ENCODE results near the gene SANBR. TPM values are rescaled to one million over a fixed set of nuclear protein-coding genes. Genes with fewer than 3 reads are reported as not detected.

The SANBR gene
- total RNA-seq, 1 experiment from 2014 or later = 10.1 TPM

- H4K20me1 ChIP-seq (ENCODE audit: control insufficient read depth, insufficient read depth, insufficient read length) = no peaks in the 10 kb centered on the region
- H2BK20ac ChIP-seq (ENCODE audit: low read depth, low read length, poor library complexity, severe bottlenecking) = no peak overlapping the region
- no peaks in the 10 kb centered on the region for H3K9me3 ChIP-seq (ENCODE audit: control insufficient read depth, low read depth, low read length)
- H3K56ac ChIP-seq (ENCODE audit: insufficient read length, low read depth, low read length) = no peak overlapping the region
- H2BK15ac ChIP-seq (ENCODE audit: low read depth, low read length) = no peak overlapping the region
- no peaks in the 10 kb centered on the region for H3K4me1 ChIP-seq (ENCODE audit: insufficient read depth, low read length)
- no peaks in the 10 kb centered on the region for H3K9me3 Mint-ChIP-seq
- no peak overlapping the region for H2AFZ ChIP-seq (ENCODE audit: low read length)
- H3K27ac ChIP-seq (ENCODE audit: insufficient read length, low read depth, low read length) = no peak overlapping the region
- H2BK120ac ChIP-seq (ENCODE audit: low read depth, low read length, poor library complexity, severe bottlenecking) = no peak overlapping the region
- H3K18ac ChIP-seq (ENCODE audit: insufficient read length, low read depth, low read length) = no peak overlapping the region
- H3K27me3 ChIP-seq (ENCODE audit: insufficient read depth, low read length) = no peaks in the 10 kb centered on the region
- no peaks in the 10 kb centered on the region for H3K79me1 ChIP-seq (ENCODE audit: insufficient read depth, low read depth, low read length, poor library complexity, severe bottlenecking)
- H2AK5ac ChIP-seq (ENCODE audit: insufficient read length, low read length) = no peak overlapping the region
- no peak overlapping the region for H3K4ac ChIP-seq (ENCODE audit: low read depth, low read length)
- H3K27me3 Mint-ChIP-seq (ENCODE audit: low read depth) = no peaks in the 10 kb centered on the region
- no peak overlapping the region for H4K91ac ChIP-seq (ENCODE audit: insufficient read length, low read depth, low read length)
- H3K14ac ChIP-seq (ENCODE audit: insufficient read depth, low read length) = no peak overlapping the region
- H3K4me2 ChIP-seq (ENCODE audit: insufficient read depth, insufficient read length, low read length) = no peak overlapping the region
- no peaks in the 10 kb centered on the region for H3K79me2 ChIP-seq (ENCODE audit: insufficient read depth, low read length)
- no peak overlapping the region for H2BK5ac ChIP-seq (ENCODE audit: insufficient read length, low read length)
- H3T11ph ChIP-seq (ENCODE audit: low read length) = no peak overlapping the region
- no peak overlapping the region for H3K9ac ChIP-seq (ENCODE audit: extremely low read depth, insufficient read length, low read length)
- H3K23me2 ChIP-seq (ENCODE audit: insufficient read length, low read depth, low read length, poor library complexity, severe bottlenecking) = no peaks in the 10 kb centered on the region
- H3K4me1 Mint-ChIP-seq = no peaks in the 10 kb centered on the region
- no peak overlapping the region for H3K27ac Mint-ChIP-seq
- no peak for TF ChIP-seq CTCF (conservative IDR thresholded peaks at IDR 0.05)
- no peak overlapping the region for H4K5ac ChIP-seq (ENCODE audit: insufficient read length, low read depth, low read length)
- DNase-seq = no peak
- peaks cover 4 to 28% (median 11%) of the 10 kb centered on the region in 3 experiments; a peak in 5 of 7 replicates for H3K36me3 Mint-ChIP-seq (ENCODE audit: insufficient read depth in 1 of 3, low read depth in 3 of 3)
- no CpG with 5 or more reads among the region's 1 CpG for whole genome bisulfite sequencing (ENCODE audit: extremely low coverage, insufficient read length, low lambda C conversion rate)
- H2BK12ac ChIP-seq (ENCODE audit: insufficient read length, low read depth, low read length) = no peak overlapping the region
- H4K8ac ChIP-seq (replicated peaks; ENCODE audit: insufficient read length, low read depth, low read length) = no peak overlapping the region
- no peak overlapping the region for H3K4me3 Mint-ChIP-seq
- H3K23ac ChIP-seq (ENCODE audit: insufficient read length, low read depth, low read length) = no peak overlapping the region
Observed at GRCh38 chr2:61085883-61086282, 20.2 kb downstream of the SANBR start.

All from H9 (cell line).